ENCODE data around the gene DDIT4.
A peak's percentile ranks its signal among the peaks of the same experiment; 100 is the strongest.

The DDIT4 gene

DNA sequence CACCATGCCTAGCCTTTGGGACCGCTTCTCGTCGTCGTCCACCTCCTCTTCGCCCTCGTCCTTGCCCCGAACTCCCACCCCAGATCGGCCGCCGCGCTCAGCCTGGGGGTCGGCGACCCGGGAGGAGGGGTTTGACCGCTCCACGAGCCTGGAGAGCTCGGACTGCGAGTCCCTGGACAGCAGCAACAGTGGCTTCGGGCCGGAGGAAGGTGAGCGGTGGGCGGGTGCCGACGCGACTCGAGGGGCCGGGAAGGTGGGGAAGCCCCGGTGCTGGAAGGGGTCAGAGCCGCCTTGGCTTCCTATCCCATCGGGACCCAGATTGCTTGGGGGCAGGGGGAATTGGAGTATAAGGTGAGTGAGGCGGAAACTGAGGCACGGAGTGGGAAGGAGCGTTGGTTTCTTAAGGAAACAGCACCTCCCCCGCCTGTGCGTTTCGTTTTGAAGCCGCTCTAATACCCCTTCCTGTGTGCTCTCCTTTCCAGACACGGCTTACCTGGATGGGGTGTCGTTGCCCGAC lies 547 bp downstream of the DDIT4 start:
- TF ChIP-seq, protein P1, sequence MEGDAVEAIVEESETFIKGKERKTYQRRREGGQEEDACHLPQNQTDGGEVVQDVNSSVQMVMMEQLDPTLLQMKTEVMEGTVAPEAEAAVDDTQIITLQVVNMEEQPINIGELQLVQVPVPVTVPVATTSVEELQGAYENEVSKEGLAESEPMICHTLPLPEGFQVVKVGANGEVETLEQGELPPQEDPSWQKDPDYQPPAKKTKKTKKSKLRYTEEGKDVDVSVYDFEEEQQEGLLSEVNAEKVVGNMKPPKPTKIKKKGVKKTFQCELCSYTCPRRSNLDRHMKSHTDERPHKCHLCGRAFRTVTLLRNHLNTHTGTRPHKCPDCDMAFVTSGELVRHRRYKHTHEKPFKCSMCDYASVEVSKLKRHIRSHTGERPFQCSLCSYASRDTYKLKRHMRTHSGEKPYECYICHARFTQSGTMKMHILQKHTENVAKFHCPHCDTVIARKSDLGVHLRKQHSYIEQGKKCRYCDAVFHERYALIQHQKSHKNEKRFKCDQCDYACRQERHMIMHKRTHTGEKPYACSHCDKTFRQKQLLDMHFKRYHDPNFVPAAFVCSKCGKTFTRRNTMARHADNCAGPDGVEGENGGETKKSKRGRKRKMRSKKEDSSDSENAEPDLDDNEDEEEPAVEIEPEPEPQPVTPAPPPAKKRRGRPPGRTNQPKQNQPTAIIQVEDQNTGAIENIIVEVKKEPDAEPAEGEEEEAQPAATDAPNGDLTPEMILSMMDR (conservative IDR thresholded peaks at IDR 0.05): no peak
- H3K27ac ChIP-seq: peak overlapping the region; percentile 98

DNA sequence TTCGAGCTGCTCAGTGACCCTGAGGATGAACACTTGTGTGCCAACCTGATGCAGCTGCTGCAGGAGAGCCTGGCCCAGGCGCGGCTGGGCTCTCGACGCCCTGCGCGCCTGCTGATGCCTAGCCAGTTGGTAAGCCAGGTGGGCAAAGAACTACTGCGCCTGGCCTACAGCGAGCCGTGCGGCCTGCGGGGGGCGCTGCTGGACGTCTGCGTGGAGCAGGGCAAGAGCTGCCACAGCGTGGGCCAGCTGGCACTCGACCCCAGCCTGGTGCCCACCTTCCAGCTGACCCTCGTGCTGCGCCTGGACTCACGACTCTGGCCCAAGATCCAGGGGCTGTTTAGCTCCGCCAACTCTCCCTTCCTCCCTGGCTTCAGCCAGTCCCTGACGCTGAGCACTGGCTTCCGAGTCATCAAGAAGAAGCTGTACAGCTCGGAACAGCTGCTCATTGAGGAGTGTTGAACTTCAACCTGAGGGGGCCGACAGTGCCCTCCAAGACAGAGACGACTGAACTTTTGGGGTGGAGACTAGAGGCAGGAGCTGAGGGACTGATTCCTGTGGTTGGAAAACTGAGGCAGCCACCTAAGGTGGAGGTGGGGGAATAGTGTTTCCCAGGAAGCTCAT lies 1.1 kb downstream of the DDIT4 start:
- H3K27ac ChIP-seq: peak overlapping the region; percentile 98

DNA sequence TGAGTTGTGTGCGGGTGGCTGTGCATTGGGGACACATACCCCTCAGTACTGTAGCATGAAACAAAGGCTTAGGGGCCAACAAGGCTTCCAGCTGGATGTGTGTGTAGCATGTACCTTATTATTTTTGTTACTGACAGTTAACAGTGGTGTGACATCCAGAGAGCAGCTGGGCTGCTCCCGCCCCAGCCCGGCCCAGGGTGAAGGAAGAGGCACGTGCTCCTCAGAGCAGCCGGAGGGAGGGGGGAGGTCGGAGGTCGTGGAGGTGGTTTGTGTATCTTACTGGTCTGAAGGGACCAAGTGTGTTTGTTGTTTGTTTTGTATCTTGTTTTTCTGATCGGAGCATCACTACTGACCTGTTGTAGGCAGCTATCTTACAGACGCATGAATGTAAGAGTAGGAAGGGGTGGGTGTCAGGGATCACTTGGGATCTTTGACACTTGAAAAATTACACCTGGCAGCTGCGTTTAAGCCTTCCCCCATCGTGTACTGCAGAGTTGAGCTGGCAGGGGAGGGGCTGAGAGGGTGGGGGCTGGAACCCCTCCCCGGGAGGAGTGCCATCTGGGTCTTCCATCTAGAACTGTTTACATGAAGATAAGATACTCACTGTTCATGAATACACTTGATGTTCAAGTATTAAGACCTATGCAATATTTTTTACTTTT lies 1.8 kb downstream of the DDIT4 start:
- H3K27ac ChIP-seq: peak overlapping the region; percentile 98
- TF ChIP-seq, protein P1 (conservative IDR thresholded peaks at IDR 0.05): no peak

More for the DNA sequence above, 1.1 kb downstream of the DDIT4 start:
- TF ChIP-seq, protein P1 (conservative IDR thresholded peaks at IDR 0.05): peak; percentile 63

DNA sequence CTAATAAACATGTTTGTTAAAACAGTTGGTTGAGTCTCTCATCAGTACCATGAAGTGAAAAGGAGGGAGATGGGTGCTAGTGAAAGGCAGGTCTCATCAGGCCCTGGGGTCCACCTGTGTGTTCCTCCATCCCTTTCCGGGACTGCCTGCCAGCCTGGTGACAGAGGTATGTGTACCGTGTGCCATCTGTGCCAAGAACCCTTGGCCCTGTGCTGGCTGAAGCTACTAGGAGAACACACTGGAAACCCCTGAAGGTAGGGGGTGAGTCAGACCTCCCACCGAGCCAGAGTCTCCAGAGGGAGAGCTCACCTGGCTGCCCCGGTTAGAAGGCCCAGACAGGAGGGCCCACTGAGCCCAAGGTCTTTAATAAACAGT lies 2.3 kb downstream of the DDIT4 start:
- peak overlapping the region; percentile 98 for H3K27ac ChIP-seq

DNA sequence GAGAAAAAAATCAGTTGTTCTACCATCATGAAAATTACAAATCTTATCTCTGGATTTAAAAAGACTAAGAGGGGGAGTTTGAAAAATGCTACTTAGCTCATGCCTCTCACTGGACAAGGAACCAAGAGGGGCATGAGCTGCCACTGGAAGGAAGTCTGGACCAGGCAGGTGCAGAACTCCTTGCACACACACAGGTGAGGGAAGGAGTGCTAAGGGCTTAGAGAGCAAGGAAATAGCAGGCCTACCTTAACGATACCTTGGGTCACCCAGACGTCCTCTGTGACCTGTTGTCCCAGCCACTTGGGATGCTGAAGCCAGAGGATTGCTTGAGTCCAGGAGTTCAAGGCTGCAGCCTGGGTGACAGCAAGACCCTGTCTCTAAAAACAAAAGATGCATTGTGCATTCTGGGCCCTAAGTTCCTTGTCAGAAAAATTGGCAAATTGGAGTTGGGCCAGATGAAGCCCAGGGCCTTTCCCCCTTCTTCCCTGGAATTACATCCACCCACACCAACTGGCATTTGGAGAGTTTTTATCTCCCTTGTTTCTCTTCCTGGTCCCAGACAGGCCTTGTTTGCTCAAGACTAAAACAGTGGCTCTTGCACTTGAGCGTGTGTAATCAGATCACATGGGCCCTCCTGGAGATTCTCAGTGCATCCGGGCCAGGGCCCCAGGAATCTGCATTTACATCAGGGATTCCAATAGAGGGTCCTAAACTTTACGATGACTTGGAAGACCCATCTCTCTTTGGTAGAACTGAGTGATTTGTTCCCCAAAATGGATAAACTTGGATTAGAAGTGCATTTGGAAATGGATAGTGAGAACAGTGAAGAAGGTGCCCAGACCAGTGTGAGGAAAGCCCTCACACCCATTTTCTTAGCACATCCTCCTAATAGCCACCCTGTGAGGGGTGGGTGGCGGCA lies 3.0 kb downstream of the DDIT4 start:
- TF ChIP-seq, protein P1 (conservative IDR thresholded peaks at IDR 0.05): no peak
- peak overlapping the region; percentile 98 for H3K27ac ChIP-seq

More for the DNA sequence above, 2.3 kb downstream of the DDIT4 start:
- TF ChIP-seq, protein P1 (conservative IDR thresholded peaks at IDR 0.05): no peak

DNA sequence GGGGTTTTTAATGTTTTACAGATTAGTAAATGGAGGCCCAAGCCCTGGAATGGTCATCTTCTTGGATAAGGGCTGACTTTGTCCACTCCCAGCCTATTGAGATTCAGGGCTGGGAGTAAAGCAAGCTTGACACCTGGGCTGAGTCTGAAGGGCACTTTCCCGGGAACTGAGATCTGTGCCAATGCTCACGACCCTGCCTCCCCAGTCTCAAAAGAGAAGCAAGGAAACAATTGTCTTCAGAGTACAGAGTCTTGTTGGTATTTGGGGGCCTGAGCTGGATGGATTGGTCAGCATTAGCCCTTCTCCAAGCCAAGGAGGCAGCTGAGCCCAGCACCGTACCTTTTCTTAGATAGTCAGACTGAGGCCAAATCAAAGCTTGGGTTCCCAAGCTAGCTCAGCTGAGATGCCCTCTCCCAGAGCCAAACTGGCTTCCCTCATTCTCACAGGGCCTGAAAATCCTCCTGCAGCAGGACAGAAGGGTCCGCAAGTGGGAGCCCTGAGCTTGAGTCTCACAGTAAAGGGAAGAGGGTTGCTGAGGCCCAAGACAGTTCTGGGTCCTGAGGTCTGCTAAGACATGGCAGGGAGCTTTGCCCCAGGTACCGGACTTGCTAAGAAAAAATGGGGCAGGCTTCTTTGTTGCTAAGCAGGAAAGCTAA lies 3.7 kb downstream of the DDIT4 start:
- H3K27ac ChIP-seq: peak overlapping the region; percentile 98
- TF ChIP-seq, protein P1 (conservative IDR thresholded peaks at IDR 0.05): no peak
